Thoracic aorta (tissue), 2 donors: Measurements from ENCODE around the gene TBC1D8. TPM values are rescaled to one million over a fixed set of nuclear protein-coding genes. Genes with fewer than 3 reads are reported as not detected.

ENCODE experiments used
- ATAC-seq: fragments of 150-250 bp; one replicate; pipeline ENCODE4 v1.8.0; 2017; ENCODE audit warnings: low read depth; ENCODE audit not compliant: insufficient number of reproducible peaks, low FRiP score
- DNase-seq: peaks from one replicate; pipeline ENCODE4 v3.0.0-alpha.2; 2020; ENCODE audit warnings: low spot score
- H3K27ac ChIP-seq, 2 donors: fragments of 200-600 bp; sonication (generic); 1 replicate in 1 of 2; 2 replicates in 1 of 2; pipeline ENCODE4 v1.5.1; 2016; ENCODE audit warnings: mild to moderate bottlenecking in 2 of 2, moderate library complexity in 2 of 2
- H3K27me3 ChIP-seq: fragments of 200-600 bp; sonication (generic); replicated peaks from 2 replicates; pipeline ENCODE4 v1.6.0; 2016; ENCODE audit warnings: mild to moderate bottlenecking; ENCODE audit not compliant: insufficient read depth
- H3K36me3 ChIP-seq: fragments of 200-600 bp; sonication (generic); one replicate; pipeline ENCODE4 v1.5.1; 2016
- H3K4me1 ChIP-seq, 2 donors: fragments of 200-600 bp; sonication (generic); 1 replicate in 1 of 2; 2 replicates in 1 of 2; pipeline versions ENCODE4 v1.5.1 to v1.6.0; 2016; ENCODE audit warnings: low read depth in 2 of 2, mild to moderate bottlenecking in 1 of 2; ENCODE audit not compliant: control insufficient read depth in 1 of 2
- H3K4me3 ChIP-seq: fragments of 200-600 bp; sonication (generic); 2 replicates; pipeline ENCODE4 v1.5.1; 2016; ENCODE audit warnings: mild to moderate bottlenecking
- H3K9me3 ChIP-seq: fragments of 200-600 bp; sonication (generic); 2 replicates; pipeline ENCODE4 v1.5.1; 2016
- CTCF ChIP-seq: fragments of 200-600 bp; sonication (generic); IDR thresholded peaks from one replicate; pipeline ENCODE4 v1.5.1; 2019; ENCODE audit warnings: antibody characterized with exemption
- total RNA-seq, 2 donors: library from RNA; depleted of rRNA; stranded (reverse); fragments of >200 nt; gene quantifications; one replicate each; pipeline versions ENCODE4 v1.1.0 to v1.2.3, GENCODE V29; 2016

TBC1D8 gene
- total RNA-seq, 2 donors from 2014 or later: 47.4 to 62.0 TPM

GRCh38 chr2:101150306-101151145, 656 bp downstream of the TBC1D8 start:
- H3K9me3 ChIP-seq: no peaks in the 10 kb centered on the region
- DNase-seq: no peak
- no peak for ATAC-seq
- peaks cover 10 to 34% of the 10 kb centered on the region in 2 donors for H3K4me1 ChIP-seq
- H3K4me3 ChIP-seq: peak overlapping the region; percentile 93
- H3K36me3 ChIP-seq: no peaks in the 10 kb centered on the region
- H3K27ac ChIP-seq: peak overlapping the region in 1 of 2 donors; percentile 47
- no peaks in the 10 kb centered on the region for H3K27me3 ChIP-seq
- TF ChIP-seq CTCF: no peak

GRCh38 chr2:101149241-101150192, 1.7 kb downstream of the TBC1D8 start:
- H3K27ac ChIP-seq: no peak overlapping the region
- no peak for TF ChIP-seq CTCF
- peaks cover 10 to 34% of the 10 kb centered on the region in 2 donors for H3K4me1 ChIP-seq
- H3K27me3 ChIP-seq: no peaks in the 10 kb centered on the region
- H3K4me3 ChIP-seq: peak overlapping the region; percentile 93
- H3K36me3 ChIP-seq: no peaks in the 10 kb centered on the region
- DNase-seq: no peak
- H3K9me3 ChIP-seq: no peaks in the 10 kb centered on the region
- no peak for ATAC-seq

GRCh38 chr2:101148777-101149176, 2.4 kb downstream of the TBC1D8 start:
- no peak for TF ChIP-seq CTCF
- Histone ChIP-seq H3K27ac (no peak overlapping the region), H3K27me3 (no peaks in the 10 kb centered on the region), H3K4me3 (no peak overlapping the region), H3K4me1 (peaks cover 10 to 34% of the 10 kb centered on the region in 2 donors), H3K9me3 (no peaks in the 10 kb centered on the region), H3K36me3 (no peaks in the 10 kb centered on the region)
- ATAC-seq: no peak
- no peak for DNase-seq

- no peak for ATAC-seq
- DNase-seq: no peak
- H3K4me3 ChIP-seq: no peak overlapping the region
- no peaks in the 10 kb centered on the region for H3K27me3 ChIP-seq
- no peaks in the 10 kb centered on the region for H3K9me3 ChIP-seq
- no peak overlapping the region for H3K27ac ChIP-seq
- H3K36me3 ChIP-seq: no peaks in the 10 kb centered on the region
- TF ChIP-seq CTCF: no peak
- peaks cover 8 to 30% of the 10 kb centered on the region in 2 donors for H3K4me1 ChIP-seq
Observed at GRCh38 chr2:101147971-101148370, 3.2 kb downstream of the TBC1D8 start.

GRCh38 chr2:101147062-101147461, 4.1 kb downstream of the TBC1D8 start:
- Histone ChIP-seq H3K4me1 (peaks cover under 1 to 21% of the 10 kb centered on the region in 2 donors), H3K36me3 (no peaks in the 10 kb centered on the region), H3K27ac (no peak overlapping the region), H3K9me3 (no peaks in the 10 kb centered on the region), H3K4me3 (no peak overlapping the region), H3K27me3 (no peaks in the 10 kb centered on the region)
- DNase-seq: no peak
- no peak for ATAC-seq
- no peak for TF ChIP-seq CTCF
